ENCODE data around the gene SH2D2A. TPM values are rescaled to one million over a fixed set of nuclear protein-coding genes. Genes with fewer than 3 reads are reported as not detected.
A peak's percentile ranks its signal among the peaks of the same experiment; 100 is the strongest.

SH2D2A gene
- polyA plus RNA-seq, 1 of the 3 experiments (the other 2 are of a cell fraction): not detected

GRCh38 chr1:156777573-156777972 is 39.1 kb downstream of the SH2D2A start (continued):
- TF ChIP-seq CHD2 (IDR thresholded peaks at IDR 0.05; ENCODE audit: low read length, partially characterized antibody) (no peak), USF1 (IDR thresholded peaks at IDR 0.05; ENCODE audit: borderline replicate concordance, low read depth) (no peak)

GRCh38 chr1:156776942-156777341 is 39.7 kb downstream of the SH2D2A start:
- Histone ChIP-seq H4K20me1 (ENCODE audit: insufficient read depth) (peaks cover 82% of the 10 kb centered on the region), H3K27ac (ENCODE audit: low read depth in 2 of 2, low read length in 1 of 2) (peak overlapping the region in 1 of 2 experiments; percentile 39; a peak in 2 of 4 replicates), H3K36me3 (replicated peaks in 1 of 2; ENCODE audit: control insufficient read depth in 1 of 2, insufficient read depth in 2 of 2, low read length in 1 of 2) (peaks cover 6 to 7% of the 10 kb centered on the region in 2 experiments), H3K27me3 (ENCODE audit: insufficient read depth) (no peaks in the 10 kb centered on the region), H2AFZ (ENCODE audit: low read depth) (no peak overlapping the region), H3K9me3 (no peaks in the 10 kb centered on the region), H3F3A (replicated peaks; ENCODE audit: insufficient read depth) (peaks cover 24% of the 10 kb centered on the region), H3K4me1 (ENCODE audit: control insufficient read depth in 1 of 2, insufficient read depth in 2 of 2, low read depth in 1 of 2, low read length in 1 of 2) (peaks cover 24% of the 10 kb centered on the region in 2 experiments; a peak in 3 of 4 replicates), H3K9ac (no peak overlapping the region), H3K4me3 (ENCODE audit: low read depth in 2 of 2, low read length in 1 of 2) (no peak overlapping the region), H3K79me2 (ENCODE audit: insufficient read depth) (peaks cover 93% of the 10 kb centered on the region), H3K4me2 (no peak overlapping the region), H3K9me2 (no peaks in the 10 kb centered on the region)
- ChIA-PET CTCF (interaction anchor here (0.6 to 2.5 kb wide), 9 partner anchors 16 to 152 kb away, joined by 3 to 11 read pairs (median 4); partner anchors contain the start of genes INSRR and NTRK1), POLR2A (interaction anchor here (1.0 kb wide), 1 partner anchor 10 kb away, joined by 3 read pairs; the partner anchor contains the start of gene PRCC)
- no peak for TF ChIP-seq NFIC (IDR thresholded peaks at IDR 0.05; ENCODE audit: borderline replicate concordance)
- no peak for TF ChIP-seq SMC3 (IDR thresholded peaks at IDR 0.05; ENCODE audit: low read depth, low read length)
- TF ChIP-seq USF1 (IDR thresholded peaks at IDR 0.05; ENCODE audit: borderline replicate concordance, low read depth): no peak
- no peak for TF ChIP-seq RXRA (IDR thresholded peaks at IDR 0.05; ENCODE audit: borderline replicate concordance, low read depth)
- TF ChIP-seq TCF12 (IDR thresholded peaks at IDR 0.05): no peak
- no peak for TF ChIP-seq FOXM1 (IDR thresholded peaks at IDR 0.05; ENCODE audit: low read depth)
- no peak for TF ChIP-seq YY1 (IDR thresholded peaks at IDR 0.05; ENCODE audit: low read depth)
- no peak for TF ChIP-seq GABPA (IDR thresholded peaks at IDR 0.05; ENCODE audit: low read depth)
- no peak for TF ChIP-seq REST (IDR thresholded peaks at IDR 0.05; ENCODE audit: low read depth, low read length)
- WGBS (ENCODE audit: low lambda C conversion rate): 88% methylated on average over 4 of the region's 4 CpGs
- DNase-seq: no peak
